Gastrocnemius medialis (tissue), 4 donors: ENCODE results near the gene IRS1.

Experiments
- POLR2A ChIP-seq, 2 donors: fragments of 450-650 bp; IDR thresholded peaks; one replicate each; pipeline ENCODE4 v1.6.1; 2017; ENCODE audit warnings: antibody characterized with exemption in 2 of 2, mild to moderate bottlenecking in 2 of 2, moderate library complexity in 2 of 2
- TF ChIP-seq, protein P1 (sequence below), 5 experiments: fragments of 450-650 bp in 3 of 5; fragments of 200-600 bp in 2 of 5; sonication (generic) in 2 of 5; IDR thresholded peaks in 4 of 5; conservative IDR thresholded peaks in 1 of 5; 1 replicate in 4 of 5; 2 replicates in 1 of 5; pipeline ENCODE4 v1.5.1; 2016 to 2019; ENCODE audit warnings: antibody characterized with exemption in 5 of 5, mild to moderate bottlenecking in 3 of 5, moderate library complexity in 3 of 5

DNA sequence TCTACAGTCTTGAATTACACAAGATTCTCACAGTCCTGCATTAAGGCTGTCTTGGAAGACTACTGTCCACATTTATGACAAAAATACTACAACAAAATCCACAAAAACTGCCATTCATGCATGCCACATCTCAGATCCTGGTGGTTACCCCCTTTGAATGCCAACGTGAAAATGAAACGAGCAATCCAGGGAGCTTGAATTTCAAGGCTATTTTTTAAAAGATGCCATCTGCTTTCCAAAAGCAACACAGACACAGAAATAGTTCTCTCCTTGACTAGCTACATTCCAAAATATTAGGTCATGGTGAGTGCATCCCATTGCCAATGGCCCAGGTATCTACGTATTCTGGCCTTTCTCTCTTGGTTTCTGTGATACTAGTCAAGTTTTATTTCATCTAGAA, 36.3 kb downstream of the IRS1 start:
- TF ChIP-seq, protein P1, sequence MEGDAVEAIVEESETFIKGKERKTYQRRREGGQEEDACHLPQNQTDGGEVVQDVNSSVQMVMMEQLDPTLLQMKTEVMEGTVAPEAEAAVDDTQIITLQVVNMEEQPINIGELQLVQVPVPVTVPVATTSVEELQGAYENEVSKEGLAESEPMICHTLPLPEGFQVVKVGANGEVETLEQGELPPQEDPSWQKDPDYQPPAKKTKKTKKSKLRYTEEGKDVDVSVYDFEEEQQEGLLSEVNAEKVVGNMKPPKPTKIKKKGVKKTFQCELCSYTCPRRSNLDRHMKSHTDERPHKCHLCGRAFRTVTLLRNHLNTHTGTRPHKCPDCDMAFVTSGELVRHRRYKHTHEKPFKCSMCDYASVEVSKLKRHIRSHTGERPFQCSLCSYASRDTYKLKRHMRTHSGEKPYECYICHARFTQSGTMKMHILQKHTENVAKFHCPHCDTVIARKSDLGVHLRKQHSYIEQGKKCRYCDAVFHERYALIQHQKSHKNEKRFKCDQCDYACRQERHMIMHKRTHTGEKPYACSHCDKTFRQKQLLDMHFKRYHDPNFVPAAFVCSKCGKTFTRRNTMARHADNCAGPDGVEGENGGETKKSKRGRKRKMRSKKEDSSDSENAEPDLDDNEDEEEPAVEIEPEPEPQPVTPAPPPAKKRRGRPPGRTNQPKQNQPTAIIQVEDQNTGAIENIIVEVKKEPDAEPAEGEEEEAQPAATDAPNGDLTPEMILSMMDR (IDR thresholded peaks at IDR 0.05 in 4 of 5, conservative IDR thresholded peaks at IDR 0.05 in 1 of 5) = no peak
- no peak for TF ChIP-seq POLR2A (IDR thresholded peaks at IDR 0.05)
